ENCODE data around the gene HNRNPA0. TPM values are rescaled to one million over a fixed set of nuclear protein-coding genes. Genes with fewer than 3 reads are reported as not detected.

HNRNPA0 gene
- total and polyA plus RNA-seq, 9 of the 15 experiments (the other 6 are each of a cell fraction or from before 2014, with no cell fraction given), result 5.0 to 33.3 (median 10.7) TPM

DNA sequence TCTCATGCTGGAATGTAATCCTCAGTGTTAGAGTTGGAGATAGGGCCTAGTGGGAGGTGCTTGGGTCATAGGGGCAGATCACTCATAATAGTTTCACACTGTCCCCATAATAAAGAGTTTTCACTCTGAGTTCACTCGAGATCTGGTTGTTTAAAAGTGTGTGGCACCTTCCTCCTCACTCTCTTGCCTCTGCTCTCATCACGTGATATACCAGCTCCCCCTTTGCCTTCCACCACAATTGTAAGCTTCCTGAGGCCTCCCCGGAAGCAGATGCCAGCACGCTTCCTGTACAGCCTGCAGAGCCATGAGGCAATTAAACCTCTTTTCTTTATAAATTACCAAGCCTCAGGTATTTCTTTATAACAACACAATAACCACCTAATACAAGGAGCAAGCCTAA is 14.4 kb downstream of the HNRNPA0 start:
- no peak for DNase-seq (ENCODE audit: extremely low read depth in 1 of 4, low spot score in 3 of 4)
- 8% methylated on average over 4 of the region's 4 CpGs for WGBS (ENCODE audit: insufficient coverage, low coverage, missing lambda C conversion rate)
- no peak for FAIRE-seq
- no peaks in the 10 kb centered on the region for H3K9me3 ChIP-seq (replicated peaks; ENCODE audit: control insufficient read depth, insufficient read depth, low read depth, low read length)
- H3K36me3 ChIP-seq (ENCODE audit: control insufficient read depth, insufficient read depth, low read length), result no peaks in the 10 kb centered on the region
- H3K27ac ChIP-seq (ENCODE audit: extremely low read depth, low read depth, low read length), result no peak overlapping the region
- no peaks in the 10 kb centered on the region for H3K79me2 ChIP-seq (ENCODE audit: control insufficient read depth, insufficient read depth, low read length)
- POLR2A ChIA-PET, result interaction anchor here (3.6 kb wide), 1 partner anchor 12 kb away, joined by 18 read pairs; no protein-coding TSS in a partner anchor
- CTCF ChIA-PET (ENCODE audit: low intra/inter-chr PET ratio), result no interaction called here
- H3K27me3 ChIP-seq (ENCODE audit: control insufficient read depth in 2 of 2, insufficient read depth in 2 of 2, low read length in 2 of 2), result peaks cover 5 to 15% of the 10 kb centered on the region in 2 experiments; a peak in 3 of 5 replicates
- no peak overlapping the region for H3K4me2 ChIP-seq (ENCODE audit: insufficient read depth, low read length)
- no peak overlapping the region for H2AFZ ChIP-seq (ENCODE audit: low read depth, low read length)
- no peaks in the 10 kb centered on the region; a peak in 1 of 5 replicates for H3K4me1 ChIP-seq (replicated peaks in 1 of 2; ENCODE audit: control insufficient read depth in 2 of 2, insufficient read depth in 2 of 2, low read length in 2 of 2)
- H3K9ac ChIP-seq (ENCODE audit: insufficient read depth in 1 of 2, low read depth in 2 of 2, low read length in 2 of 2), result no peak overlapping the region
- intact Hi-C loops (cut with micrococcal nuclease), result no loop called here
- TF ChIP-seq, protein P1, sequence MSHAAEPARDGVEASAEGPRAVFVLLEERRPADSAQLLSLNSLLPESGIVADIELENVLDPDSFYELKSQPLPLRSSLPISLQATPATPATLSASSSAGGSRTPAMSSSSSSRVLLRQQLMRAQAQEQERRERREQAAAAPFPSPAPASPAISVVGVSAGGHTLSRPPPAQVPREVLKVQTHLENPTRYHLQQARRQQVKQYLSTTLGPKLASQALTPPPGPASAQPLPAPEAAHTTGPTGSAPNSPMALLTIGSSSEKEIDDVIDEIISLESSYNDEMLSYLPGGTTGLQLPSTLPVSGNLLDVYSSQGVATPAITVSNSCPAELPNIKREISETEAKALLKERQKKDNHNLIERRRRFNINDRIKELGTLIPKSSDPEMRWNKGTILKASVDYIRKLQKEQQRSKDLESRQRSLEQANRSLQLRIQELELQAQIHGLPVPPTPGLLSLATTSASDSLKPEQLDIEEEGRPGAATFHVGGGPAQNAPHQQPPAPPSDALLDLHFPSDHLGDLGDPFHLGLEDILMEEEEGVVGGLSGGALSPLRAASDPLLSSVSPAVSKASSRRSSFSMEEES (CRISPR knock-in tag; IDR thresholded peaks at IDR 0.05), result peak; percentile 81
- no peak for TF ChIP-seq KLF6 (CRISPR knock-in tag; IDR thresholded peaks at IDR 0.05; ENCODE audit: borderline replicate concordance)
- TF ChIP-seq HDAC1 (IDR thresholded peaks at IDR 0.05), result no peak
- no peak for TF ChIP-seq SMAD3 (CRISPR knock-in tag; conservative IDR thresholded peaks at IDR 0.05)
- TF ChIP-seq ZNF12 (CRISPR knock-in tag; IDR thresholded peaks at IDR 0.05), result no peak
- TF ChIP-seq HNRNPK (IDR thresholded peaks at IDR 0.05; ENCODE audit: low read depth, low read length, poor library complexity, severe bottlenecking), result no peak
- no peak for TF ChIP-seq FUS (optimal IDR thresholded peaks at IDR 0.05; ENCODE audit: low read depth, low read length)
- TF ChIP-seq RBM39 (optimal IDR thresholded peaks at IDR 0.05; ENCODE audit: low read depth, low read length), result no peak
- TF ChIP-seq BDP1 (IDR thresholded peaks at IDR 0.05; ENCODE audit: insufficient read depth, insufficient read length), result no peak
- in situ Hi-C loops (cut with MboI), result no loop called here
- no peak for ATAC-seq
- no TSS peak for BruUV-seq (replicated peaks)
- no peak overlapping the region for H3K4me3 ChIP-seq
- H3K9me1 ChIP-seq (ENCODE audit: control insufficient read depth, insufficient read depth, low read length), result no peaks in the 10 kb centered on the region
- H4K20me1 ChIP-seq (replicated peaks; ENCODE audit: control insufficient read depth, insufficient read depth, low read length), result no peaks in the 10 kb centered on the region

Measured in K562 (cell line).